ENCODE measurements around the gene PLEKHG3. TPM values are rescaled to one million over a fixed set of nuclear protein-coding genes. Genes with fewer than 3 reads are reported as not detected.

Gene PLEKHG3
- total and polyA plus RNA-seq, 2 donors (not counting 1 experiment from before 2014, with no cell fraction given): 0.17 to 3.0 TPM

GRCh38 chr14:64673748-64674147 is 30.5 kb upstream of the PLEKHG3 start:
- no peak overlapping the region for H2AFZ ChIP-seq (ENCODE audit: low read length)
- H3K27me3 ChIP-seq (ENCODE audit: control insufficient read depth, insufficient read depth, low read length): peaks cover 10% of the 10 kb centered on the region
- H3K4me3 ChIP-seq (replicated peaks in 1 of 4; ENCODE audit: control extremely low read depth in 1 of 4, insufficient read depth in 1 of 4, low read depth in 3 of 4, low read length in 4 of 4): no peak overlapping the region
- no peak overlapping the region for H3K9ac ChIP-seq (ENCODE audit: insufficient read depth, low read length)
- TF ChIP-seq EZH2 (IDR thresholded peaks at IDR 0.05; ENCODE audit: low read length, missing control alignments) (no peak), CTCF (conservative IDR thresholded peaks at IDR 0.05 in 1 of 2, IDR thresholded peaks at IDR 0.05 in 1 of 2; ENCODE audit: low read depth in 1 of 2, low read length in 2 of 2) (no peak)
- peak in 1 of 2 donors; percentile 17 for DNase-seq (ENCODE audit: low read depth in 2 of 2)
- no peaks in the 10 kb centered on the region for H3K9me3 ChIP-seq (ENCODE audit: control insufficient read depth, insufficient read depth, low read depth, low read length)
- H4K20me1 ChIP-seq (ENCODE audit: control insufficient read depth, extremely low read depth, insufficient read depth, low read length): no peaks in the 10 kb centered on the region
- no peaks in the 10 kb centered on the region for H3K4me1 ChIP-seq (ENCODE audit: control insufficient read depth, extremely low read depth, insufficient read depth, low read length)
- no peak overlapping the region for H3K4me2 ChIP-seq (ENCODE audit: extremely low read depth, insufficient read depth, low read length)
- H3K79me2 ChIP-seq (ENCODE audit: control insufficient read depth, insufficient read depth, low read length): no peaks in the 10 kb centered on the region
- H3K36me3 ChIP-seq (ENCODE audit: control insufficient read depth, insufficient read depth, low read length): no peaks in the 10 kb centered on the region
- no peak overlapping the region for H3K27ac ChIP-seq (ENCODE audit: insufficient read depth, low read length)

GRCh38 chr14:64674829-64675228 is 29.4 kb upstream of the PLEKHG3 start:
- TF ChIP-seq CTCF (conservative IDR thresholded peaks at IDR 0.05 in 1 of 2, IDR thresholded peaks at IDR 0.05 in 1 of 2; ENCODE audit: low read depth in 1 of 2, low read length in 2 of 2) (no peak), EZH2 (IDR thresholded peaks at IDR 0.05; ENCODE audit: low read length, missing control alignments) (no peak)
- no peak for DNase-seq (ENCODE audit: low read depth in 2 of 2)
- Histone ChIP-seq H4K20me1 (ENCODE audit: control insufficient read depth, extremely low read depth, insufficient read depth, low read length) (no peaks in the 10 kb centered on the region), H3K27me3 (ENCODE audit: control insufficient read depth, insufficient read depth, low read length) (peaks cover 10% of the 10 kb centered on the region), H3K4me3 (replicated peaks in 1 of 4; ENCODE audit: control extremely low read depth in 1 of 4, insufficient read depth in 1 of 4, low read depth in 3 of 4, low read length in 4 of 4) (no peak overlapping the region), H3K27ac (ENCODE audit: insufficient read depth, low read length) (no peak overlapping the region), H3K36me3 (ENCODE audit: control insufficient read depth, insufficient read depth, low read length) (no peaks in the 10 kb centered on the region), H3K9me3 (ENCODE audit: control insufficient read depth, insufficient read depth, low read depth, low read length) (no peaks in the 10 kb centered on the region), H3K4me2 (ENCODE audit: extremely low read depth, insufficient read depth, low read length) (no peak overlapping the region), H2AFZ (ENCODE audit: low read length) (no peak overlapping the region), H3K4me1 (ENCODE audit: control insufficient read depth, extremely low read depth, insufficient read depth, low read length) (no peaks in the 10 kb centered on the region), H3K79me2 (ENCODE audit: control insufficient read depth, insufficient read depth, low read length) (no peaks in the 10 kb centered on the region), H3K9ac (ENCODE audit: insufficient read depth, low read length) (no peak overlapping the region)

- Histone ChIP-seq H3K4me1 (ENCODE audit: control insufficient read depth, extremely low read depth, insufficient read depth, low read length) (no peaks in the 10 kb centered on the region), H3K79me2 (ENCODE audit: control insufficient read depth, insufficient read depth, low read length) (no peaks in the 10 kb centered on the region), H3K9me3 (ENCODE audit: control insufficient read depth, insufficient read depth, low read depth, low read length) (no peaks in the 10 kb centered on the region), H3K27me3 (ENCODE audit: control insufficient read depth, insufficient read depth, low read length) (peaks cover 10% of the 10 kb centered on the region), H3K27ac (ENCODE audit: insufficient read depth, low read length) (no peak overlapping the region), H4K20me1 (ENCODE audit: control insufficient read depth, extremely low read depth, insufficient read depth, low read length) (no peaks in the 10 kb centered on the region), H3K36me3 (ENCODE audit: control insufficient read depth, insufficient read depth, low read length) (no peaks in the 10 kb centered on the region), H3K4me2 (ENCODE audit: extremely low read depth, insufficient read depth, low read length) (no peak overlapping the region), H3K9ac (ENCODE audit: insufficient read depth, low read length) (no peak overlapping the region), H2AFZ (ENCODE audit: low read length) (no peak overlapping the region), H3K4me3 (replicated peaks in 1 of 4; ENCODE audit: control extremely low read depth in 1 of 4, insufficient read depth in 1 of 4, low read depth in 3 of 4, low read length in 4 of 4) (no peak overlapping the region)
- TF ChIP-seq CTCF (conservative IDR thresholded peaks at IDR 0.05 in 1 of 2, IDR thresholded peaks at IDR 0.05 in 1 of 2; ENCODE audit: low read depth in 1 of 2, low read length in 2 of 2) (no peak), EZH2 (IDR thresholded peaks at IDR 0.05; ENCODE audit: low read length, missing control alignments) (no peak)
- no peak for DNase-seq (ENCODE audit: low read depth in 2 of 2)
These were observed 28.9 kb upstream of the PLEKHG3 start for GRCh38 chr14:64675312-64675711.

All from fibroblast of lung (primary cell).